Karpas-422 (cell line): ENCODE results near the gene C1orf174. TPM values are rescaled to one million over a fixed set of nuclear protein-coding genes. Genes with fewer than 3 reads are reported as not detected.
A peak's percentile ranks its signal among the peaks of the same experiment; 100 is the strongest.

Source experiments
- DNase-seq: peaks from one replicate; pipeline ENCODE4 v3.0.0-alpha.2; 2015
- H2AFZ ChIP-seq: fragments of 200-600 bp; sonication (generic); 2 replicates; pipeline ENCODE4 v1.6.1; 2014; ENCODE audit warnings: antibody characterized with exemption, low read length, mixed read lengths
- H3K27ac ChIP-seq: fragments of 200-600 bp; sonication (generic); 2 replicates; pipeline ENCODE4 v1.5.1; 2014; ENCODE audit warnings: mild to moderate bottlenecking, low read length, moderate library complexity
- H3K27me3 ChIP-seq: fragments of 200-600 bp; sonication (generic); 2 replicates; pipeline ENCODE4 v1.6.1; 2014; ENCODE audit warnings: low read length, mixed read lengths
- H3K36me3 ChIP-seq: fragments of 200-600 bp; sonication (generic); 2 replicates; pipeline ENCODE4 v1.6.1; 2014; ENCODE audit warnings: low read length, mixed read lengths; ENCODE audit not compliant: insufficient read depth
- H3K4me1 ChIP-seq: fragments of 200-600 bp; sonication (generic); 2 replicates; pipeline ENCODE4 v1.6.1; 2014; ENCODE audit warnings: mild to moderate bottlenecking, low read length, mixed read lengths
- H3K4me2 ChIP-seq: fragments of 200-600 bp; sonication (generic); 2 replicates; pipeline ENCODE4 v1.6.1; 2014; ENCODE audit warnings: low read length, low read depth, mild to moderate bottlenecking; ENCODE audit not compliant: poor library complexity, severe bottlenecking
- H3K4me3 ChIP-seq: fragments of 200-600 bp; sonication (generic); 2 replicates; pipeline ENCODE4 v1.5.1; 2014; ENCODE audit warnings: mild to moderate bottlenecking, antibody characterized with exemption, low read length, mixed read lengths
- H3K79me2 ChIP-seq: fragments of 200-600 bp; sonication (generic); 2 replicates; pipeline ENCODE4 v1.6.1; 2014; ENCODE audit warnings: mild to moderate bottlenecking, low read length, mixed read lengths
- H3K9ac ChIP-seq: fragments of 200-600 bp; sonication (generic); 2 replicates; pipeline ENCODE4 v1.6.0; 2014; ENCODE audit warnings: low read length
- H3K9me2 ChIP-seq: fragments of 200-600 bp; sonication (generic), shearing (Covaris generic); replicated peaks from 2 replicates; pipeline ENCODE4 v1.6.0; 2014; ENCODE audit warnings: mild to moderate bottlenecking, low read length, moderate library complexity; ENCODE audit not compliant: insufficient read depth
- H3K9me3 ChIP-seq: fragments of 300-700, 200-600 bp; sonication (generic); 2 replicates; pipeline ENCODE4 v1.6.1; 2014; ENCODE audit warnings: low read length, mixed read lengths
- H4K20me1 ChIP-seq: fragments of 200-600 bp; sonication (generic); 2 replicates; pipeline ENCODE4 v1.6.1; 2014; ENCODE audit warnings: mild to moderate bottlenecking, antibody characterized with exemption, low read length, low read depth; ENCODE audit not compliant: insufficient read depth
- total RNA-seq: library from RNA; depleted of rRNA; stranded (reverse); fragments of >200 nt; shearing (Covaris generic); gene quantifications from 2 replicates; pipeline ENCODE4 v1.2.3, GENCODE V29; 2014; ENCODE audit warnings: low replicate concordance

C1orf174 gene
- total RNA-seq, 1 experiment from 2014 or later: 17.4 TPM

- DNase-seq: peak; percentile 99
- Histone ChIP-seq H3K79me2 (peaks cover 86% of the 10 kb centered on the region), H3K36me3 (no peaks in the 10 kb centered on the region), H3K4me3 (peak within 1 kb of the TSS; percentile 88), H3K27ac (peak within 1 kb of the TSS; percentile 80), H3K4me1 (peaks cover 20% of the 10 kb centered on the region), H3K9me3 (no peaks in the 10 kb centered on the region), H3K27me3 (no peaks in the 10 kb centered on the region), H3K9me2 (no peaks in the 10 kb centered on the region), H3K9ac (peak within 1 kb of the TSS; percentile 76), H4K20me1 (no peaks in the 10 kb centered on the region), H2AFZ (peak within 1 kb of the TSS; percentile 88), H3K4me2 (peak within 1 kb of the TSS; percentile 91)
Measured at GRCh38 chr1:3856923-3857790, 42.9 kb downstream of the C1orf174 start, which contains the start of the genes CEP104 and DFFB. Gene CEP104 (minus strand): TSS chr1:3857211. CDS start chr1:3852407, 4,804 bp downstream. Gene DFFB (plus strand): TSS chr1:3857476. CDS start chr1:3857604, 128 bp downstream.

GRCh38 chr1:3852711-3853485 lies 47.2 kb downstream of the C1orf174 start:
- Histone ChIP-seq H3K9ac (no peak overlapping the region), H2AFZ (no peak overlapping the region), H3K4me1 (peaks cover 11% of the 10 kb centered on the region), H3K9me3 (no peaks in the 10 kb centered on the region), H3K9me2 (no peaks in the 10 kb centered on the region), H3K36me3 (peaks cover 11% of the 10 kb centered on the region; the same call in 1 of the 2 replicates), H3K4me3 (no peak overlapping the region), H3K4me2 (no peak overlapping the region), H3K27ac (no peak overlapping the region), H3K27me3 (no peaks in the 10 kb centered on the region), H4K20me1 (no peaks in the 10 kb centered on the region), H3K79me2 (peaks cover 51% of the 10 kb centered on the region)
- no peak for DNase-seq

GRCh38 chr1:3852091-3852490 lies 48.0 kb downstream of the C1orf174 start:
- Histone ChIP-seq H3K27me3 (no peaks in the 10 kb centered on the region), H4K20me1 (no peaks in the 10 kb centered on the region), H3K4me3 (no peak overlapping the region), H3K4me1 (peaks cover 9% of the 10 kb centered on the region), H3K9me3 (no peaks in the 10 kb centered on the region), H3K36me3 (peaks cover 11% of the 10 kb centered on the region; the same call in 1 of the 2 replicates), H3K79me2 (peaks cover 47% of the 10 kb centered on the region), H3K9me2 (no peaks in the 10 kb centered on the region), H2AFZ (no peak overlapping the region), H3K27ac (no peak overlapping the region), H3K9ac (no peak overlapping the region), H3K4me2 (no peak overlapping the region)
- DNase-seq: no peak

- no peak overlapping the region for H3K27ac ChIP-seq
- peaks cover 9% of the 10 kb centered on the region for H3K4me1 ChIP-seq
- no peaks in the 10 kb centered on the region for H3K27me3 ChIP-seq
- H3K4me3 ChIP-seq: no peak overlapping the region
- no peaks in the 10 kb centered on the region for H3K9me3 ChIP-seq
- no peak overlapping the region for H2AFZ ChIP-seq
- no peaks in the 10 kb centered on the region for H3K9me2 ChIP-seq
- no peak overlapping the region for H3K9ac ChIP-seq
- H3K4me2 ChIP-seq: no peak overlapping the region
- no peaks in the 10 kb centered on the region for H4K20me1 ChIP-seq
- peaks cover 45% of the 10 kb centered on the region for H3K79me2 ChIP-seq
- no peak for DNase-seq
- peaks cover 15% of the 10 kb centered on the region; the same call in 1 of the 2 replicates for H3K36me3 ChIP-seq
Measured at GRCh38 chr1:3851292-3851691, 48.8 kb downstream of the C1orf174 start.

GRCh38 chr1:3850857-3851256 lies 49.2 kb downstream of the C1orf174 start:
- Histone ChIP-seq H3K9ac (no peak overlapping the region), H3K27ac (no peak overlapping the region), H3K79me2 (peaks cover 40% of the 10 kb centered on the region), H3K9me2 (no peaks in the 10 kb centered on the region), H3K4me2 (no peak overlapping the region), H4K20me1 (no peaks in the 10 kb centered on the region), H2AFZ (no peak overlapping the region), H3K27me3 (no peaks in the 10 kb centered on the region), H3K4me1 (peaks cover 6% of the 10 kb centered on the region), H3K4me3 (no peak overlapping the region), H3K9me3 (no peaks in the 10 kb centered on the region), H3K36me3 (peaks cover 15% of the 10 kb centered on the region; the same call in 1 of the 2 replicates)
- no peak for DNase-seq

- H3K9me3 ChIP-seq: no peaks in the 10 kb centered on the region
- no peak overlapping the region for H3K4me2 ChIP-seq
- peaks cover 37% of the 10 kb centered on the region for H3K36me3 ChIP-seq
- H3K9me2 ChIP-seq: no peaks in the 10 kb centered on the region
- H3K4me3 ChIP-seq: no peak overlapping the region
- no peaks in the 10 kb centered on the region for H3K27me3 ChIP-seq
- peaks cover 2% of the 10 kb centered on the region; the same call in 1 of the 2 replicates for H3K79me2 ChIP-seq
- peaks cover 8% of the 10 kb centered on the region for H3K4me1 ChIP-seq
- H2AFZ ChIP-seq: no peak overlapping the region
- H3K9ac ChIP-seq: no peak overlapping the region
- H4K20me1 ChIP-seq: no peaks in the 10 kb centered on the region
- no peak overlapping the region for H3K27ac ChIP-seq
- no peak for DNase-seq
Measured at GRCh38 chr1:3847081-3847480, 53.0 kb downstream of the C1orf174 start.

GRCh38 chr1:3846541-3846940 lies 53.5 kb downstream of the C1orf174 start:
- peaks cover 38% of the 10 kb centered on the region for H3K36me3 ChIP-seq

GRCh38 chr1:3842912-3843311 lies 57.2 kb downstream of the C1orf174 start:
- Histone ChIP-seq H3K27ac (no peak overlapping the region), H3K9me2 (no peaks in the 10 kb centered on the region), H3K9ac (no peak overlapping the region), H3K27me3 (no peaks in the 10 kb centered on the region), H4K20me1 (no peaks in the 10 kb centered on the region), H3K4me2 (no peak overlapping the region), H3K9me3 (peaks cover 13% of the 10 kb centered on the region), H2AFZ (no peak overlapping the region), H3K4me1 (peaks cover 8% of the 10 kb centered on the region), H3K79me2 (no peaks in the 10 kb centered on the region), H3K4me3 (no peak overlapping the region), H3K36me3 (peaks cover 63% of the 10 kb centered on the region)
- no peak for DNase-seq

More at GRCh38 chr1:3846541-3846940, 53.5 kb downstream of the C1orf174 start:
- H3K4me3 ChIP-seq: no peak overlapping the region
- H3K9me2 ChIP-seq: no peaks in the 10 kb centered on the region
- no peak overlapping the region for H3K4me2 ChIP-seq
- DNase-seq: no peak
- no peak overlapping the region for H3K27ac ChIP-seq
- no peaks in the 10 kb centered on the region for H4K20me1 ChIP-seq
- H2AFZ ChIP-seq: no peak overlapping the region
- H3K4me1 ChIP-seq: peaks cover 8% of the 10 kb centered on the region
- no peaks in the 10 kb centered on the region for H3K27me3 ChIP-seq
- H3K9me3 ChIP-seq: no peaks in the 10 kb centered on the region
- H3K9ac ChIP-seq: no peak overlapping the region
- H3K79me2 ChIP-seq: no peaks in the 10 kb centered on the region
